ENCODE results near the gene ADGRB3. TPM values are rescaled to one million over a fixed set of nuclear protein-coding genes. Genes with fewer than 3 reads are reported as not detected.

ADGRB3 gene
- polyA plus RNA-seq, 2 of the 4 experiments (the other 2 are of a cell fraction), result not detected

DNA sequence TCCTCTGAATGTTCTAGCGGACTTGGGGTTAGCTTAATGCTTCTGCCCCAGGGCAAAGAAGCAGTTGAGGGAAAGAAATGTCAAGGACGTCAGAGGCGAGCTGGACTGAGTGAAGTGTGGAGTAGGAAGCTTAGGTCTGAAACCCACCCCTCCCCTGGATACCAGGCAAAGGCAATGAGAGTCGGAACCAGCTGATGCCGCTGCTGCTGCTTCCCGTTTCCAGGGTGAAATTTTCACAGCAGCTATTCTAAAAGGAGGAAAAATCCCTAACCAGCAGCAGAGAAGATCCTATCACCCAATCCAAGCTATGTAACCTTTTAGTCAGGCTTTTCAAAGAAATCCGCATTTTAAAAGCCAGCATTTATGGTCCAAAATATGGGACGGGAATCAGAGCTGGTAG, 597.4 kb downstream of the ADGRB3 start:
- no peak overlapping the region for H3K4me2 ChIP-seq
- H3K4me1 ChIP-seq, result no peaks in the 10 kb centered on the region
- no peaks in the 10 kb centered on the region for H3K9me3 ChIP-seq
- CTCF ChIA-PET, result no interaction called here
- ATAC-seq (no peak), FAIRE-seq (no peak), DNase-seq (ENCODE audit: low read depth in 1 of 2, low spot score in 1 of 2) (no peak)
- no peak overlapping the region for H3K4me3 ChIP-seq
- H3K27ac ChIP-seq, result no peak overlapping the region
- 3% methylated on average over 8 of the region's 8 CpGs for WGBS (ENCODE audit: missing lambda C conversion rate)
- TF ChIP-seq, protein P1, sequence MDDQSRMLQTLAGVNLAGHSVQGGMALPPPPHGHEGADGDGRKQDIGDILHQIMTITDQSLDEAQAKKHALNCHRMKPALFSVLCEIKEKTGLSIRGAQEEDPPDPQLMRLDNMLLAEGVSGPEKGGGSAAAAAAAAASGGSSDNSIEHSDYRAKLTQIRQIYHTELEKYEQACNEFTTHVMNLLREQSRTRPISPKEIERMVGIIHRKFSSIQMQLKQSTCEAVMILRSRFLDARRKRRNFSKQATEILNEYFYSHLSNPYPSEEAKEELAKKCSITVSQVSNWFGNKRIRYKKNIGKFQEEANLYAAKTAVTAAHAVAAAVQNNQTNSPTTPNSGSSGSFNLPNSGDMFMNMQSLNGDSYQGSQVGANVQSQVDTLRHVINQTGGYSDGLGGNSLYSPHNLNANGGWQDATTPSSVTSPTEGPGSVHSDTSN (IDR thresholded peaks at IDR 0.05), result no peak
- no peak for TF ChIP-seq POLR2AphosphoS2 (conservative IDR thresholded peaks at IDR 0.05; ENCODE audit: low read length)
- TF ChIP-seq, protein P2, sequence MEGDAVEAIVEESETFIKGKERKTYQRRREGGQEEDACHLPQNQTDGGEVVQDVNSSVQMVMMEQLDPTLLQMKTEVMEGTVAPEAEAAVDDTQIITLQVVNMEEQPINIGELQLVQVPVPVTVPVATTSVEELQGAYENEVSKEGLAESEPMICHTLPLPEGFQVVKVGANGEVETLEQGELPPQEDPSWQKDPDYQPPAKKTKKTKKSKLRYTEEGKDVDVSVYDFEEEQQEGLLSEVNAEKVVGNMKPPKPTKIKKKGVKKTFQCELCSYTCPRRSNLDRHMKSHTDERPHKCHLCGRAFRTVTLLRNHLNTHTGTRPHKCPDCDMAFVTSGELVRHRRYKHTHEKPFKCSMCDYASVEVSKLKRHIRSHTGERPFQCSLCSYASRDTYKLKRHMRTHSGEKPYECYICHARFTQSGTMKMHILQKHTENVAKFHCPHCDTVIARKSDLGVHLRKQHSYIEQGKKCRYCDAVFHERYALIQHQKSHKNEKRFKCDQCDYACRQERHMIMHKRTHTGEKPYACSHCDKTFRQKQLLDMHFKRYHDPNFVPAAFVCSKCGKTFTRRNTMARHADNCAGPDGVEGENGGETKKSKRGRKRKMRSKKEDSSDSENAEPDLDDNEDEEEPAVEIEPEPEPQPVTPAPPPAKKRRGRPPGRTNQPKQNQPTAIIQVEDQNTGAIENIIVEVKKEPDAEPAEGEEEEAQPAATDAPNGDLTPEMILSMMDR (IDR thresholded peaks at IDR 0.05), result no peak
- TF ChIP-seq CHD2 (IDR thresholded peaks at IDR 0.05; ENCODE audit: low read length, partially characterized antibody), result no peak
- TF ChIP-seq JUN (IDR thresholded peaks at IDR 0.05), result no peak
- no peak for TF ChIP-seq HEYL (CRISPR knock-in tag; IDR thresholded peaks at IDR 0.05)
- TF ChIP-seq RAD21 (conservative IDR thresholded peaks at IDR 0.05 in 1 of 2, IDR thresholded peaks at IDR 0.05 in 1 of 2), result no peak
- TF ChIP-seq RCOR1 (IDR thresholded peaks at IDR 0.05; ENCODE audit: low read depth, low read length), result no peak
- POLR2A ChIA-PET, result no interaction called here

DNA sequence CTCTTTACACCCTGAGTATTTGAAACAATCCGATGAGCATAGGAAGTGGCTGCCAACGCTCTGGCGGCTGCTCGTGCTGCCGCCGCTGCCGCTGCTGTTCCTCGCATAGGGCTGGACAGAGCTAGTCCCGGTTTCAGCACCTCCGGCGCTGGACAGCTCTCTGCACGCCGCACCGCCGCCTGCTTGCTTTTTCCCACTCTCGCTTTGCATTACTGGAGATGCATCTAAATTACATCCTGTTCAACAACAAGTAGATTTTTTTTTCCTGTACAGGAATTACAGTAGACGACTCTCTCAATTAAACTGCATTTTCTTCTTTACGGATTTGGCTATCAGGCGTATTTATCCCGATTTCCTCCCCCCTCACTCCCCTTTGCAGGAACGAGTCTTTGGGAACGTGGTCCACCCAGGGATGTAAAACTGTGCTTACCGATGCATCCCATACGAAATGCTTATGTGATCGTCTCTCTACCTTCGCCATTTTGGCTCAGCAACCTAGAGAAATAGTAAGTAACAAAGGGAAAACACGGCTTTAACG, 597.9 kb downstream of the ADGRB3 start:
- 4% methylated on average over 24 of the region's 28 CpGs for WGBS (ENCODE audit: missing lambda C conversion rate)
- H3K4me3 ChIP-seq, result no peak overlapping the region
- H3K4me1 ChIP-seq, result no peaks in the 10 kb centered on the region
- FAIRE-seq, result no peak
- no peaks in the 10 kb centered on the region for H3K9me3 ChIP-seq
- no peak overlapping the region for H3K27ac ChIP-seq
- no peak for TF ChIP-seq CEBPB (IDR thresholded peaks at IDR 0.05)
- TF ChIP-seq, protein P3, sequence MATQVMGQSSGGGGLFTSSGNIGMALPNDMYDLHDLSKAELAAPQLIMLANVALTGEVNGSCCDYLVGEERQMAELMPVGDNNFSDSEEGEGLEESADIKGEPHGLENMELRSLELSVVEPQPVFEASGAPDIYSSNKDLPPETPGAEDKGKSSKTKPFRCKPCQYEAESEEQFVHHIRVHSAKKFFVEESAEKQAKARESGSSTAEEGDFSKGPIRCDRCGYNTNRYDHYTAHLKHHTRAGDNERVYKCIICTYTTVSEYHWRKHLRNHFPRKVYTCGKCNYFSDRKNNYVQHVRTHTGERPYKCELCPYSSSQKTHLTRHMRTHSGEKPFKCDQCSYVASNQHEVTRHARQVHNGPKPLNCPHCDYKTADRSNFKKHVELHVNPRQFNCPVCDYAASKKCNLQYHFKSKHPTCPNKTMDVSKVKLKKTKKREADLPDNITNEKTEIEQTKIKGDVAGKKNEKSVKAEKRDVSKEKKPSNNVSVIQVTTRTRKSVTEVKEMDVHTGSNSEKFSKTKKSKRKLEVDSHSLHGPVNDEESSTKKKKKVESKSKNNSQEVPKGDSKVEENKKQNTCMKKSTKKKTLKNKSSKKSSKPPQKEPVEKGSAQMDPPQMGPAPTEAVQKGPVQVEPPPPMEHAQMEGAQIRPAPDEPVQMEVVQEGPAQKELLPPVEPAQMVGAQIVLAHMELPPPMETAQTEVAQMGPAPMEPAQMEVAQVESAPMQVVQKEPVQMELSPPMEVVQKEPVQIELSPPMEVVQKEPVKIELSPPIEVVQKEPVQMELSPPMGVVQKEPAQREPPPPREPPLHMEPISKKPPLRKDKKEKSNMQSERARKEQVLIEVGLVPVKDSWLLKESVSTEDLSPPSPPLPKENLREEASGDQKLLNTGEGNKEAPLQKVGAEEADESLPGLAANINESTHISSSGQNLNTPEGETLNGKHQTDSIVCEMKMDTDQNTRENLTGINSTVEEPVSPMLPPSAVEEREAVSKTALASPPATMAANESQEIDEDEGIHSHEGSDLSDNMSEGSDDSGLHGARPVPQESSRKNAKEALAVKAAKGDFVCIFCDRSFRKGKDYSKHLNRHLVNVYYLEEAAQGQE (IDR thresholded peaks at IDR 0.05), result peak; percentile 97
- TF ChIP-seq HOXB5 (CRISPR knock-in tag; IDR thresholded peaks at IDR 0.05), result peak; percentile 78
- TF ChIP-seq, protein P4, sequence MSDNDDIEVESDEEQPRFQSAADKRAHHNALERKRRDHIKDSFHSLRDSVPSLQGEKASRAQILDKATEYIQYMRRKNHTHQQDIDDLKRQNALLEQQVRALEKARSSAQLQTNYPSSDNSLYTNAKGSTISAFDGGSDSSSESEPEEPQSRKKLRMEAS (IDR thresholded peaks at IDR 0.05), result peak; percentile 40; the same call in 1 of the 2 replicates
- peak; percentile 79 for TF ChIP-seq EHMT2 (IDR thresholded peaks at IDR 0.05; ENCODE audit: low read depth)
- no peak for TF ChIP-seq SMC3 (IDR thresholded peaks at IDR 0.05)
- CTCF ChIA-PET, result no interaction called here
- ATAC-seq, result peak; percentile 94 to 99
- POLR2A ChIA-PET, result no interaction called here
- peak; percentile 4 to 43 for DNase-seq (ENCODE audit: low read depth in 1 of 2, low spot score in 1 of 2)
- H3K4me2 ChIP-seq, result peak overlapping the region; percentile 42; the same call in 1 of the 3 replicates

DNA sequence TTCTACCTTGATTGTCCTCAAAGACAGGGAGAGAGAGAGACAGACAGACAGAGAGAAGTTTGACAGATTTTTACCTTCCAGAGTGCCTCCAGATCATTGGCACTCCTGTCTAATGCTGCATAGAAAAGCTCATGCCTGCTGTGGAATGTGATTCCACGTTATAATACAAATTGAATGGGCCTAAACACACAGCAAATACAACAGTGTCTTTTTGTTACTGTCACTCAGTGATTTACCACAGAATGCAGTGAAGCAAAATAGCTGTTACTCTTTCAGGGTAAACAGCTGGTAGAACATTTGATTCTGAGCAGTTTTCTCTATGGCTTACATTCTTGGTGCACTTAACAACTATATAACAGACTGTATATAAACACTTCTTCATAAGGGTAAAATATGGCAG, 603.0 kb downstream of the ADGRB3 start:
- ChIA-PET CTCF (no interaction called here), POLR2A (no interaction called here)
- H3K4me2 ChIP-seq, result no peak overlapping the region
- DNase-seq (ENCODE audit: low read depth in 1 of 2, low spot score in 1 of 2) (no peak), FAIRE-seq (no peak), ATAC-seq (no peak)
- no peaks in the 10 kb centered on the region for H3K4me1 ChIP-seq
- 0% methylated on average over 1 of the region's 1 CpG for WGBS (ENCODE audit: missing lambda C conversion rate)
- no peaks in the 10 kb centered on the region for H3K9me3 ChIP-seq
- no peak overlapping the region for H3K4me3 ChIP-seq
- H3K27ac ChIP-seq, result no peak overlapping the region
- no peak for TF ChIP-seq KDM5A (IDR thresholded peaks at IDR 0.05)
- TF ChIP-seq TP53 (CRISPR knock-in tag; IDR thresholded peaks at IDR 0.05), result no peak
- TF ChIP-seq KDM1A (IDR thresholded peaks at IDR 0.05; ENCODE audit: low read depth), result no peak
- TF ChIP-seq RFX5 (IDR thresholded peaks at IDR 0.05), result no peak
- TF ChIP-seq, protein P5, sequence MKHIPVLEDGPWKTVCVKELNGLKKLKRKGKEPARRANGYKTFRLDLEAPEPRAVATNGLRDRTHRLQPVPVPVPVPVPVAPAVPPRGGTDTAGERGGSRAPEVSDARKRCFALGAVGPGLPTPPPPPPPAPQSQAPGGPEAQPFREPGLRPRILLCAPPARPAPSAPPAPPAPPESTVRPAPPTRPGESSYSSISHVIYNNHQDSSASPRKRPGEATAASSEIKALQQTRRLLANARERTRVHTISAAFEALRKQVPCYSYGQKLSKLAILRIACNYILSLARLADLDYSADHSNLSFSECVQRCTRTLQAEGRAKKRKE (CRISPR knock-in tag; IDR thresholded peaks at IDR 0.05; ENCODE audit: low read depth), result no peak
- TF ChIP-seq, protein P6, sequence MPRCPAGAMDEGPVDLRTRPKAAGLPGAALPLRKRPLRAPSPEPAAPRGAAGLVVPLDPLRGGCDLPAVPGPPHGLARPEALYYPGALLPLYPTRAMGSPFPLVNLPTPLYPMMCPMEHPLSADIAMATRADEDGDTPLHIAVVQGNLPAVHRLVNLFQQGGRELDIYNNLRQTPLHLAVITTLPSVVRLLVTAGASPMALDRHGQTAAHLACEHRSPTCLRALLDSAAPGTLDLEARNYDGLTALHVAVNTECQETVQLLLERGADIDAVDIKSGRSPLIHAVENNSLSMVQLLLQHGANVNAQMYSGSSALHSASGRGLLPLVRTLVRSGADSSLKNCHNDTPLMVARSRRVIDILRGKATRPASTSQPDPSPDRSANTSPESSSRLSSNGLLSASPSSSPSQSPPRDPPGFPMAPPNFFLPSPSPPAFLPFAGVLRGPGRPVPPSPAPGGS (IDR thresholded peaks at IDR 0.05), result no peak
- no peak for TF ChIP-seq HOXB13 (CRISPR knock-in tag; IDR thresholded peaks at IDR 0.05; ENCODE audit: low read depth)
- TF ChIP-seq EP300 (IDR thresholded peaks at IDR 0.05), result no peak
- TF ChIP-seq, protein P7, sequence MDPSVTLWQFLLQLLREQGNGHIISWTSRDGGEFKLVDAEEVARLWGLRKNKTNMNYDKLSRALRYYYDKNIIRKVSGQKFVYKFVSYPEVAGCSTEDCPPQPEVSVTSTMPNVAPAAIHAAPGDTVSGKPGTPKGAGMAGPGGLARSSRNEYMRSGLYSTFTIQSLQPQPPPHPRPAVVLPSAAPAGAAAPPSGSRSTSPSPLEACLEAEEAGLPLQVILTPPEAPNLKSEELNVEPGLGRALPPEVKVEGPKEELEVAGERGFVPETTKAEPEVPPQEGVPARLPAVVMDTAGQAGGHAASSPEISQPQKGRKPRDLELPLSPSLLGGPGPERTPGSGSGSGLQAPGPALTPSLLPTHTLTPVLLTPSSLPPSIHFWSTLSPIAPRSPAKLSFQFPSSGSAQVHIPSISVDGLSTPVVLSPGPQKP (IDR thresholded peaks at IDR 0.05; ENCODE audit: low read depth, low read length), result no peak
- no peak for TF ChIP-seq NFE2L2 (conservative IDR thresholded peaks at IDR 0.05; ENCODE audit: low read length)
- no peak for TF ChIP-seq CBX8 (IDR thresholded peaks at IDR 0.05)

Measured in A549 (cell line).